Fibroblast of lung (primary cell): ENCODE results near the gene RBL1.

Source experiments
- EZH2 ChIP-seq: IDR thresholded peaks from 2 replicates; pipeline ENCODE4 v1.5.1; 2012; ENCODE audit warnings: low read length, control low read depth, mild to moderate bottlenecking; ENCODE audit errors: missing control alignments
- TF ChIP-seq, protein P1 (sequence below), 2 donors: IDR thresholded peaks in 1 of 2; conservative IDR thresholded peaks in 1 of 2; 1 replicate in 1 of 2; 2 replicates in 1 of 2; pipeline ENCODE4 v1.5.1; 2011 to 2012; ENCODE audit warnings: low read length in 2 of 2, control low read depth in 1 of 2, inconsistent platforms in 1 of 2, low read depth in 1 of 2, mild to moderate bottlenecking in 1 of 2

- TF ChIP-seq, protein P1, sequence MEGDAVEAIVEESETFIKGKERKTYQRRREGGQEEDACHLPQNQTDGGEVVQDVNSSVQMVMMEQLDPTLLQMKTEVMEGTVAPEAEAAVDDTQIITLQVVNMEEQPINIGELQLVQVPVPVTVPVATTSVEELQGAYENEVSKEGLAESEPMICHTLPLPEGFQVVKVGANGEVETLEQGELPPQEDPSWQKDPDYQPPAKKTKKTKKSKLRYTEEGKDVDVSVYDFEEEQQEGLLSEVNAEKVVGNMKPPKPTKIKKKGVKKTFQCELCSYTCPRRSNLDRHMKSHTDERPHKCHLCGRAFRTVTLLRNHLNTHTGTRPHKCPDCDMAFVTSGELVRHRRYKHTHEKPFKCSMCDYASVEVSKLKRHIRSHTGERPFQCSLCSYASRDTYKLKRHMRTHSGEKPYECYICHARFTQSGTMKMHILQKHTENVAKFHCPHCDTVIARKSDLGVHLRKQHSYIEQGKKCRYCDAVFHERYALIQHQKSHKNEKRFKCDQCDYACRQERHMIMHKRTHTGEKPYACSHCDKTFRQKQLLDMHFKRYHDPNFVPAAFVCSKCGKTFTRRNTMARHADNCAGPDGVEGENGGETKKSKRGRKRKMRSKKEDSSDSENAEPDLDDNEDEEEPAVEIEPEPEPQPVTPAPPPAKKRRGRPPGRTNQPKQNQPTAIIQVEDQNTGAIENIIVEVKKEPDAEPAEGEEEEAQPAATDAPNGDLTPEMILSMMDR (conservative IDR thresholded peaks at IDR 0.05 in 1 of 2, IDR thresholded peaks at IDR 0.05 in 1 of 2; ENCODE audit: low read depth in 1 of 2, low read length in 2 of 2) = no peak
- no peak for TF ChIP-seq EZH2
Measured at GRCh38 chr20:36956674-36957073, 139.1 kb downstream of the RBL1 start.
